Heart left ventricle (tissue), 13 donors: ENCODE data around the gene CXCR5.

ENCODE experiments used
- CTCF ChIP-seq, 12 donors: fragments of 200-600 bp; sonication (generic) in 4 of 12; IDR thresholded peaks; one replicate each; pipeline versions ENCODE4 v1.5.0 to v1.8.0; 2018 to 2022; ENCODE audit warnings: antibody characterized with exemption in 12 of 12, mild to moderate bottlenecking in 5 of 12
- POLR2A ChIP-seq, 2 donors: fragments of 450-650 bp; IDR thresholded peaks; one replicate each; pipeline ENCODE4 v1.6.1; 2017; ENCODE audit warnings: antibody characterized with exemption in 2 of 2, mild to moderate bottlenecking in 2 of 2, moderate library complexity in 2 of 2
- donor health status: ischemic (EF 13 %, LVEDD 7.1; RV severe dilation, severe dysfunction).
- donor health status: DM: no; HTN: yes; CAD: no.
- donor health status: DM: no; HTN: no; CAD: no.
- donor health status: ischemic (EF 25% LVEDD 6.9; RV normal size, moderate dysfunction).
- donor health status: ischemic (EF 25% LVEDD 5.7; RV mildly dilated, moderate dysfunction).
- donor health status: ischemic (EF 35%, LVEDD 5.7; RV mildly dilated, moderate dysfunction).
- donor health status: nonischemic (EF 11% LVEDD 7.7; RV severe dilation, severe dysfunction).
- donor health status: DM: yes; HTN: yes; CAD: no.
- donor health status: PGD.
- donor health status: ischemic (EF 29% LVEDD 5.4; RV normal size, mild dysfunction).
- donor health status: nonischemic (EF 23%, LVEDD 6.1; RV moderate dilation, normal function).

DNA sequence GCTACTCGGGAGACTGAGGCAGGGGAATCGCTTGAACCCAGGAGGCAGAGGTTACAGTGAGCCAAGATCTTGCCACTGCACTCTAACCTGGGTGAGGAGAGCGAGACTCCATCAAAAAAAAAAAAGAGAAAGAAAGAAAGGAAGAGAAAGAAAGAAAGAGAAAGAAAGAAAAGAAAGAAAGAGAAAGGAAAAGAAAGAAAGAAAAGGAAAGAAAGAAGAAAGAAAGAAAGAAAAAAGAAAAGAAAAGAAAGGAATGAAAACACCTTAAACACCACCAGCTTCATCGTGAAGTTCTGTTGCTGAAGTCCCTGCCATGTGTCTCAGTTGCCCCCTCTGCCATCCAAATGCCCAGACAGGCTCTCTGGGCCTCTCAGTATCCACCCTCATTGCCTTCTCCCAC lies 9.9 kb upstream of the CXCR5 start:
- TF ChIP-seq CTCF (IDR thresholded peaks at IDR 0.05): no peak
- TF ChIP-seq POLR2A (IDR thresholded peaks at IDR 0.05): no peak
